Neural crest cell (in vitro differentiated cells): ENCODE measurements around the gene KDM4B. TPM values are rescaled to one million over a fixed set of nuclear protein-coding genes. Genes with fewer than 3 reads are reported as not detected.

Experiments
- DNase-seq: peaks from one replicate; pipeline ENCODE4 v3.0.0; 2021; ENCODE audit warnings: low read depth, mixed read lengths, low spot score
- H3K27ac Mint-ChIP-seq: one replicate; pipeline ENCODE4 v1.8.0; 2021; ENCODE audit warnings: mild to moderate bottlenecking, mixed read lengths; ENCODE audit not compliant: unreplicated experiment
- H3K27me3 Mint-ChIP-seq: 2 replicates; pipeline ENCODE4 v1.8.0; 2021; ENCODE audit warnings: low read depth, mild to moderate bottlenecking, mixed read lengths
- H3K36me3 Mint-ChIP-seq: 2 replicates; pipeline ENCODE4 v1.8.0; 2021; ENCODE audit warnings: low read depth, mild to moderate bottlenecking, mixed read lengths
- H3K4me1 Mint-ChIP-seq: 2 replicates; pipeline ENCODE4 v1.8.0; 2021; ENCODE audit warnings: mixed read lengths
- H3K4me3 Mint-ChIP-seq: one replicate; pipeline ENCODE4 v1.8.0; 2021; ENCODE audit warnings: mild to moderate bottlenecking, mixed read lengths
- H3K9me3 Mint-ChIP-seq: 2 replicates; pipeline ENCODE4 v1.8.0; 2021; ENCODE audit warnings: mixed read lengths
- CTCF ChIP-seq: fragments of 200-600 bp; sonication (generic); conservative IDR thresholded peaks from 2 replicates; pipeline ENCODE4 v1.5.0; 2021; ENCODE audit warnings: antibody characterized with exemption, mild to moderate bottlenecking
- total RNA-seq: library from RNA; stranded (reverse); gene quantifications from 2 replicates; pipeline ENCODE4 v1.2.1, GENCODE V29; 2021

Gene KDM4B
- total RNA-seq, 1 donor from 2014 or later: 45.4 TPM

- H3K9me3 Mint-ChIP-seq: peaks cover 5% of the 10 kb centered on the region
- peaks cover 22% of the 10 kb centered on the region for H3K4me1 Mint-ChIP-seq
- no peak for DNase-seq
- H3K4me3 Mint-ChIP-seq: no peak overlapping the region
- no peak for TF ChIP-seq CTCF
- H3K27me3 Mint-ChIP-seq: no peaks in the 10 kb centered on the region
- H3K27ac Mint-ChIP-seq: no peak overlapping the region
- peaks cover 6% of the 10 kb centered on the region for H3K36me3 Mint-ChIP-seq
These were observed 98.8 kb downstream of the KDM4B start for GRCh38 chr19:5067678-5068077.

- TF ChIP-seq CTCF: no peak
- no peaks in the 10 kb centered on the region for H3K36me3 Mint-ChIP-seq
- no peak overlapping the region for H3K4me3 Mint-ChIP-seq
- no peaks in the 10 kb centered on the region for H3K9me3 Mint-ChIP-seq
- no peak for DNase-seq
- H3K27ac Mint-ChIP-seq: no peak overlapping the region
- no peaks in the 10 kb centered on the region for H3K27me3 Mint-ChIP-seq
- peaks cover 18% of the 10 kb centered on the region for H3K4me1 Mint-ChIP-seq
These were observed 99.5 kb downstream of the KDM4B start for GRCh38 chr19:5068233-5069072.

GRCh38 chr19:5070331-5070730 is 101.4 kb downstream of the KDM4B start:
- Mint-ChIP-seq H3K36me3 (no peaks in the 10 kb centered on the region), H3K27me3 (no peaks in the 10 kb centered on the region), H3K9me3 (no peaks in the 10 kb centered on the region), H3K27ac (no peak overlapping the region), H3K4me3 (no peak overlapping the region), H3K4me1 (peaks cover 18% of the 10 kb centered on the region)
- no peak for TF ChIP-seq CTCF
- DNase-seq: no peak

- Mint-ChIP-seq H3K4me3 (no peak overlapping the region), H3K4me1 (peaks cover 18% of the 10 kb centered on the region), H3K9me3 (no peaks in the 10 kb centered on the region), H3K27me3 (no peaks in the 10 kb centered on the region), H3K27ac (no peak overlapping the region), H3K36me3 (no peaks in the 10 kb centered on the region)
- no peak for TF ChIP-seq CTCF
- no peak for DNase-seq
These were observed 102.0 kb downstream of the KDM4B start for GRCh38 chr19:5070930-5071329.

GRCh38 chr19:5071579-5071978 is 102.7 kb downstream of the KDM4B start:
- Mint-ChIP-seq H3K9me3 (no peaks in the 10 kb centered on the region), H3K4me1 (peaks cover 14% of the 10 kb centered on the region), H3K4me3 (no peak overlapping the region), H3K27me3 (no peaks in the 10 kb centered on the region), H3K36me3 (no peaks in the 10 kb centered on the region), H3K27ac (no peak overlapping the region)
- no peak for DNase-seq
- TF ChIP-seq CTCF: no peak
